D721Med (cell line): ENCODE results near the gene FBXO34.

ENCODE experiments used
- DNase-seq: peaks from one replicate; pipeline ENCODE4 v3.0.0; 2011; ENCODE audit warnings: low spot score; ENCODE audit not compliant: insufficient read length
- FAIRE-seq: peaks from 2 replicates; lab custom pipeline; 2011; peaks lifted over from hg19 to GRCh38; lab: Jason Lieb, UNC
- CTCF ChIP-seq: IDR thresholded peaks from 2 replicates; pipeline ENCODE4 v1.5.1; 2012; ENCODE audit warnings: mild to moderate bottlenecking, control low read depth; ENCODE audit not compliant: insufficient read depth; ENCODE audit errors: missing control alignments

Gene FBXO34

GRCh38 chr14:55329999-55330710 is 58.9 kb downstream of the FBXO34 start:
- no peak for FAIRE-seq

GRCh38 chr14:55332654-55333570 is 61.7 kb downstream of the FBXO34 start:
- DNase-seq (no peak), FAIRE-seq (no peak)
- no peak for TF ChIP-seq CTCF

More at GRCh38 chr14:55329999-55330710, 58.9 kb downstream of the FBXO34 start:
- no peak for DNase-seq
- TF ChIP-seq CTCF, result no peak

GRCh38 chr14:55333711-55334485 is 62.7 kb downstream of the FBXO34 start:
- no peak for FAIRE-seq

GRCh38 chr14:55336162-55336561 is 64.9 kb downstream of the FBXO34 start:
- no peak for TF ChIP-seq CTCF
- FAIRE-seq, result no peak

More at GRCh38 chr14:55333711-55334485, 62.7 kb downstream of the FBXO34 start:
- no peak for DNase-seq
- TF ChIP-seq CTCF, result no peak

GRCh38 chr14:55336691-55337090 is 65.5 kb downstream of the FBXO34 start:
- FAIRE-seq (no peak), DNase-seq (no peak)
- TF ChIP-seq CTCF, result no peak

More at GRCh38 chr14:55336162-55336561, 64.9 kb downstream of the FBXO34 start:
- no peak for DNase-seq

- TF ChIP-seq CTCF, result no peak
- DNase-seq (no peak), FAIRE-seq (no peak)
These were observed 68.5 kb downstream of the FBXO34 start for GRCh38 chr14:55339770-55340169.
